T47D (cell line): ENCODE results near the gene UBTD1.
"Not testable (repeated sequence)": the region's sequence is repeated elsewhere in the genome, so short reads cannot be mapped to it uniquely, and the experiment has no call there.

Source experiments
- DNase-seq, 2 experiments: peaks; one replicate each; pipeline versions ENCODE4 v3.0.0 to v3.0.0-alpha.2; 2011 to 2012; ENCODE audit warnings: low read depth in 1 of 2, low spot score in 1 of 2
- JUND ChIP-seq: IDR thresholded peaks from 2 replicates; pipeline ENCODE4 v1.6.1; 2012; ENCODE audit warnings: low read depth
- in situ Hi-C: cut with HindIII; loops from 2 replicates; pipeline ENCODE4 v1.10.0; 2016; ENCODE audit warnings: low sequenced_read_pairs, low pct_unique_long_range_greater_than_20kb

Gene UBTD1

DNA sequence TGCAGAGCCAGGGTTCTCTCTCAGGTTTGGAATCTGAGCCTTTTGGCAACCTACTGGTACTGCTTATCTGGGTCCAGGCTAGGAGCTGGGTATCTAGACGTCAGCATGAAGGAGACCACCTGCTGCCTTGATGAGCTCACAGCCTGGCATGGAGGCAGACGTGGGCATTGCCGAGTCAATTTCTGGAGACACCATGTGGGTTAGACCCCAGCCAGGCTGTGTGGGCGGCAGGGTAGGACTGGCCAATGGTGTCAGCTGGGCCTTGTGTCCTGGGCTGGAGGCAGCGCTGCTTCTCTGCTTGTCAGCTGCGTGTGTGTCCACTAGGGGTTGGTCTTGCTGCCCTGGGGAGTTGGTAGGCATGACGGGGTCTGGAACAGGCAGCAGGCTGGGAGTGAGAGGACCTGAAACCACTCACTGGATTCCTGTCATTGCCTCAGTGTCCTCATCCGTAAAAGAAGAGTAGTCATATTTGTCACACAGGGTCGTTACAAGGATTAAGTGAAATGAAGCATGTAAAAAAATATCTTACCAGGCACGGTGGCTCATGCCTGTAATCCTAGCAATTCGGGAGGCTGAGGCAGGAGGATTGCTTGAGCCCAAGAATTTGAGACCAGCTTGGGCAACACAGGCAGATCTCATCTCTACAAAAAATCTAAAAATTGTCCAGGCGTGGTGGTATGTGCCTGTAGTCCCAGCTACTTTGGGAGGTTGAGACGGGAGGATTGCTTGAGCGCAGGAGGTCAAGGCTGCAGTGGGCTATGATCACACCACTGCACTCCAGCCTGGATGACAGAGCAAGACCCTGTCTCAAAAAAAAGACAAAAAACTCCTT is 42.2 kb downstream of the UBTD1 start:
- no peak for DNase-seq
- in situ Hi-C loops: no loop called here
- TF ChIP-seq JUND: no peak

DNA sequence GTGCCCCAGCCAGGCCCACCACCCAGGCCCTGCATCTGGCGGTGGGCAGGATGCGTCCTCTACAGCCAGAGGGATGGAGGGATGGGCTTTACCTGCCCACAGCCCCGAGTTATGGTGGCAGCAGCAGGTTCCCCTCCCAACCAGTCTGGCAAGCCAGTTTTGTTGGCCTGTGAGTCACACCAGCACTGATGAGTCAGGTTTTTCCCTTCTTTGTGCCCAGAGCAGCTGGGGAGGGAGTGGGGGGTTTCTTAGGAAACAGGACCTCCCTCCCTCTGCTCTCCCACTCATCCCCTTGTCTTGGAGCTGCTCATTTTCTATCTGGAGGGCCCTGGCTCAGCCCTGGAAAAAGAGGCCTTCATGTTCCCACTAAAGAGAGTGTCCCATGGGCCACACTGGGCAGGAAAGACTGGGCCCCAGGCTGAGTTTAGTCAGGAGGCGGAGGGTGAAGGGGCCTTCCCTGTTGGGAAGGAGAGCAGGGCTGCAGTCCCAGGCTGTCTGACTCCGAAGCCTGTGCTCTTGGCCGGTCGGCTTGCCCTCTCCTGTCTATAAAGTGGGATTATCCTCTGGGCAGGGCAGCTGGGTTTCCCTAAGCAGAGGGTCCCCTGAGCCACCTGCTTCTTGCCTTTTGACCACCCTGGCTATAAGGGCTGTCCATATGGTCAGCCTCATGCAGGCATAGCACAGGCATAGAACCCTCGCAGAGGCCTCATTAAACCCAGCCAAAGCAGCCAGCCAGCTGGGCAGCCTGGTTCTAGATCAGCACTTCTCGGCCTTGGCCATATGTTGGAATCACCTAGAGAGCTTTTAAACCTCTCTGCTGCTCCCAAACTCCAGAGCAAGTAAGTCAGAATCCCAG is 43.7 kb downstream of the UBTD1 start:
- DNase-seq: peak; percentile 61 to 78
- in situ Hi-C loops: no loop called here
- no peak for TF ChIP-seq JUND

DNA sequence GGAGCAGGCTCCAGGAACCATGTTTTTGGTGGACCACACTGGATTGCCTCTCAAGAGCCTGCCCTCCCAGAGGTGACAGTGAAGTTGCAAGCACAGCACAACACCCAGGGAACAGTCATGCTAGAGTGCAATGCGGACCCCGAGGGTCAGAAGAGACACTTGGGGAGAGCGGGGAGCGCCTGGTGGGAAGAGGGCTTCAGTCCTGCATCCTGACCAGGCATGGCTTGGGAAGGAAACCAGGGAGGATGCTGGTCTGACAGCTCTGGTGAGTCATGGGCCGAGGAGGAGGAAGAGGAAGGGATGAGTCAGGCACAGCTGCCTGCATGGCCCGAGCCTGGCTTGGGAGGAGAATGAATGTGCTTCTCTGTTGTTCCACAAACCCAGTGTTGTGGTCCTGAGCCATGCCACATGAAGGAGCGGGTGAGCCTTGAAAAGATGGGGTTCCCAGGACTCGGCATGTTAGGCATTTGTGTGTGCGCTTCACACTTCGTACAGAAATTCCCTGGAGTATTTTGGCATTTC is 44.4 kb downstream of the UBTD1 start:
- in situ Hi-C loops: no loop called here
- DNase-seq: peak; percentile 47 to 64
- no peak for TF ChIP-seq JUND

DNA sequence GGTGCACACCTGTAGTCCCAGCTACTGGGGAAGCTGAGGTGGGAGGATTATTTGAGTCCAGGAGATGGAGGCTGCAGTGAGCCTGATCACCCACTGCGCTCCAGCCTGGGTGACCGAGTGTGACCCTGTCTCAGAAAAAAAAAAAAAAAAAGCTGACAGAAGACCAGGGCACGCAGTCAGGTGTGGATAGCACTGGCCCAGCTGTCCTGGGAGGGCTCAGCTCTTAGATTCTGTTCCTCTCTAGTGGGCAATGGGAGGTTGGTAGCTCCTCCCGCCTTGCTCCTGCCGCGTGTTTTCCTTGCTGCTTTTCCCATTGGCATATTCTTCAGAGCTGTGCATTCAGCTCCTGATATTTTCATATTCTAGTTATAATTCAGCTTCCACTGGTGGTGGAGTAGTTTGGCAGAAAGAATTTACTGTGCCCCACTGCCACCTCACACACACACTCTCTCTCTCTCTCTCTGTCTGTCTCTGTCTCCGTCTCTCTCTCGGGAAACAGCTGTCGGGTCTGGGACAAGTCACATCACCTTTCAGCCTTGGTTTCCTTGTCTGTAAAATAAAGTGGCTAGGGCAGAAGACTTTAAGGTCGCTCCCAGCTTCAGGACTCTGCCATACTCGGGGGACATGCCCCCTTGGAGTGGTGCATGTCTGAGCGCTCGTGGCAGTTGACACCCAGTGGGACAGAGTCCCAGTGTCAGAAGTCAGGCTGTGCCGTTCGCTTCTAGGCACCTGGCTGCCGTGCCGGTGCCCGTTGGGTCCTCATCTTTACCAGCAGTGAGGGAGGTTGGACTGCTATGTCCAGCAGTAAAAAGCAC is 47.9 kb downstream of the UBTD1 start:
- no peak for TF ChIP-seq JUND
- in situ Hi-C loops: no loop called here
- no peak for DNase-seq

DNA sequence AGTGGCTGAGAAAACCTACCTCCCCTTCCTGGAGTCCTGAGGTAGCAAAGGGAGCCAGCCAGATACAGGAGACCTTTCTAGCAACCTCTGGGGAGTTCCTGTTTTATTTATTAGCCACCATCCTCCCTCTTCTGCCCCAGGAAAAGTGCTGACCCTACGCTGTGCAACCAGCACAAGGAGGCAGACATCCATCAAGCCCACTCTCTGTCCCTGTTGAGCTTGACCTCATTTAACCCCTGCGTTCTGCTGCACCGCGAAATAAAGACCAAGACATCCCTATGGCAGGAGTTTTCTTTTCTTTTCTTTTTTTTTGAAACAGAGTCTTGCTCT is 48.5 kb downstream of the UBTD1 start:
- in situ Hi-C loops: no loop called here
- no peak for DNase-seq
- TF ChIP-seq JUND: no peak

DNA sequence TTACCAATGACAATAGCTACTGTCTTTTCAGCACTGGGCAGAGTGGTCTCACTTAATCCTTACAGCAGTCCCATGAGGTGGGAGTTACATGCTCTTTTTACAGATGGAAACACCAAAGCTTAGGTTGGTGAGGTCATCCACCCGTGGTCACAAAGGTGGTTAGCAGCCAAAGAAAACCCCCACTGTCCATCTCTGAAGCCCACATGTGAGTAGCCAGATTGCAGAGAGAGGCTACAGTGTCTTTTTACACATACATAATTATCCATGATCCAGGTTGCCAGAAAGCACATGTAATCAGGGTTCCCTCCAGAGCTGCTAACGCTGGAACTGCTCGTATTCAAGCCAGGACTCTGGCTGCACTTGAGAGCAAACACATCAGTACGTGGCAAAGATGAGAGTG is 49.2 kb downstream of the UBTD1 start:
- in situ Hi-C loops: no loop called here
- DNase-seq: no peak
- TF ChIP-seq JUND: no peak

DNA sequence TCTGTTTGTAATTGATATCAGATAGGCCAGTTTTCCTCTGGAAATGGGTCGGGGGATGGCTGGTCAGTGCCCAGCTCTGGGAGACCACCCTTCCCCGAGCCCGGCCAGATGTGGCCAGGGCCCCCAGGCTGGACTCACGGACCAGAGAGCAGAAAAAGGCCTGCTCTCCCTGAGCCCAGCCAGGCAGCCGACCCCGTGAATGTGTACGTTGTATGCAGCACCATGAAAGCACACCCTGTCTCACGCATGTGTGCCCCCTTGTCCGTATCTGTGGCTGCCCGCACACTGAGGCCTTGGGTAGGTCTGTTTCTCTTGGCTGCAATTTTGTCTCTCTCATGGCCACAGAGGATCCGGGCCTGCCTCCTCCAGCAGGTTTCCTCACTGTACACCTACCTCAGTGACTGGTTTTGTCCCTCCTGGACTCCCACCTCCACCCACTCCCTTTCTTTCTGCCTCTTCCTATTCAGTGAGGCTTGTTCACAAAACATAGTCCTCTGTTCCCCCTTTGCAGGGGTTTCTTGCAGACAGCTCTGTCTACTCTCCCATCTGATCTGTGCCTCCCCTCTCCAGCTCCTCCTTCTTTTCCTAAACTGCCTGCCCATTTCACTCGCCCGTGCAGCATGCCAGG is 50.2 kb downstream of the UBTD1 start:
- no peak for TF ChIP-seq JUND
- in situ Hi-C loops: no loop called here
- DNase-seq: no peak

DNA sequence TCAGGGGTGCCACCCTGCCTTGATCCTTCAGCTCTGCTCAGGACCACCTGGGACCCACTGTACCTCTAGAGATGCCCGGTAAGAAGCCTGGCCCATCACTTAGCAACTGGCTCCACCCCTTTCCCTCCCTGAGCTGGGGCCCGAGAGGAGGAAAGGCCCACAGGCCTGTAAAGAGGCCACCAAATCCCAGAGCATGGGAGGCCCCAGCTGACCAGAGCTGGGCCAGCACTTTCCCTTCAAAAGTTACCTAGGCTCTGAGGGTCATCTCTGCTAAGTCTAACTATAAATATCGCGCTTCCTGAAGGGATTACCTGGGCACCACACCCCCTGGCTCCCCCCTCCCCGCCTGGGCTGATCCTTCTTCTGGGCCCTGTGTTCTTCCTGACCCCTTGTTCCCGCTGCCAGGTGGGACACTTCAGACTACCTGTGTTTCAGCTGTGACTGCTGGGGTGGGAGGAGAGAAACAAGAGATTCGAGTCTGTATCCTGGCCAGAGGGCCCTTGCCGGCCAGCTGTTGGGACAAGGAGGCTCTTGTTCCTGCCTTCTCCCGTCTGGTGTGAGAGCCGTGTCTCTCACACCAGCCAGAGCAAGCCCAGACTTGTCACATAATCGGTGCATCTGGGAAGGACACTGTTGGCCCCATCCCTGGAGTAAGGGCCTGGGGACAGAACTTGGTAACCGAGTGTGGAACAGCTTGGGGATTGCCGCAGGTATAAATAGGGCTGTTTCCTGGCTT is 51.0 kb downstream of the UBTD1 start:
- no peak for TF ChIP-seq JUND
- peak in 1 of 2 experiments; percentile 79 for DNase-seq
- in situ Hi-C loops: no loop called here

DNA sequence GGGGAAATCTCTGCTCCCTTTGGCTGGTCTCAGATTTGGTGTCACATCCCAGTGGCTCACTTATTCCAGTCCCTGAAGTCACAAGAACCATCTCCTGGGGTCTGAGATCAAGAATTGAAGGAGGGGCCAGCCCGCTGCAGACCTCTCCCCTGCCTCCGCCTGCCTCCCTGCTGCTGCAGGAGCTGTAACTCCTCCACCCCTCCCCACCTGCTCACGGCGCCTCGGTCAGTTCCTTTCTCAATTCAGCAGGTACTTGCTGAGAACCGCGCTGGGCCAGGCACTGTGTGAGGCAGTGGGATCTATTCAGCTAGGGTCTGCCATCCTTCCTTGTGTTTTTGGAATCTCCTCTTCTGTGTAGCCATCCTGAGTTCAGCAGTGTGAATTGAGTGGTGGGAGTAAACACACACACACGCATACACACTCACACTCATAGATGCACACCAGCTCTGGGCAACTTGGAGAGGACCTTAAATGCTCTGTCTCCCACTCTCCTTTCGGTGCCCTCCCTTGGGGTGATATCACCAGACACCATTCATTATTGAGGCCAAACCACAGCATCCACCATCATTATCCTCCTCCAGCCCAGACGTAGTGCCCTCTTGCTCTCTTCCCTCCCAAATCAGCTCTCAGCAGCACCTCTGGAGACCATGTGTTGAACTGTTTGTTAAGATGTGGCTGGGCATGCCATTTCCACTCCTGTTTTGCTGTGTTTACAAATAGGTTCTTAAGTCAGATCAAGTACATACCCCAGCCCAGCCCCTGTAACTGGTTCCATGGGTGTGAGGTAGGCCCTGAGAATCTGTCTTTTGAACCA is 51.8 kb downstream of the UBTD1 start:
- in situ Hi-C loops: no loop called here
- no peak for DNase-seq
- no peak for TF ChIP-seq JUND

DNA sequence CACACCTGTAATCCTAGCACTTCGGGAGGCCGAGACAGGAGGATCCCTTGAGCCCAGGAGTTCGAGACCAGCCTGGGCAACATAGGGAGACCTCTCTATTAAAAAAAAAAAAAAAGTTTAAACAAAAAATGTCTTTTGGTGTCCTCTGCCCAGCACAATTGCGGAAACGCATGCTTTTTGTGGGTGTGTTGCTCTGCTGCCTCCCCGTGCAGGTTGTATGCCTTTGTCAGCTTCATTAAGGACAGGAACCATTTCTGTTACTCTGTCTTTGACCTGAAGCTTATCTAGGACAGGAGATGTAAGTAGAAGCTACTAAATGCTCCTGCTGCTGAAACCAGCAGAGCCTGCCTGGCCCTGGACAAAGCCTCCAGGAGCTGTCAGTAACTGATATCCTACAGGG is 52.5 kb downstream of the UBTD1 start:
- TF ChIP-seq JUND: no peak
- in situ Hi-C loops: no loop called here
- DNase-seq: no peak

DNA sequence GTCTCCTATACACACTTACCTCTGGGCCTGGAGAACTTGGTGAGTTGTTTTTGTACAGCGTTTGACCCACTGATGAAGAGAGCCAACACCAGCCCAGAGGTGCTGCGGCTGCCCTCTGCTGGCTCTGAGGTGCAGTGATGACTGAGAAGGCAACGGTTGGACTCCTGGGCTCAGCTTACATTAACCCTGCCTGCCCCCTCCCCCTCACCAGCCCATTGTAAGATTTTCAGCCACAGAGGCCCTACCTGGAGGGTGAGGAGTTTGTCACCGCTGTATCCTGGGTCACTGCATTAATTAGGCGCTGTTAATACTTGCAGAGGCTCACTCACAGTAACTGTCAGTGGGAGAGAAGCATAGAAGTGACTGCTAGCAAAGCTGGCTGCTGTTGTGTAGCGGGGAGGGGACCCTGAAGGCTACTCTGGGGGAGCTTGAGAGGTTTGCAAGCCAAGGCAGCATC is 54.9 kb downstream of the UBTD1 start:
- DNase-seq: peak in 1 of 2 experiments; percentile 85
- in situ Hi-C loops: no loop called here

DNA sequence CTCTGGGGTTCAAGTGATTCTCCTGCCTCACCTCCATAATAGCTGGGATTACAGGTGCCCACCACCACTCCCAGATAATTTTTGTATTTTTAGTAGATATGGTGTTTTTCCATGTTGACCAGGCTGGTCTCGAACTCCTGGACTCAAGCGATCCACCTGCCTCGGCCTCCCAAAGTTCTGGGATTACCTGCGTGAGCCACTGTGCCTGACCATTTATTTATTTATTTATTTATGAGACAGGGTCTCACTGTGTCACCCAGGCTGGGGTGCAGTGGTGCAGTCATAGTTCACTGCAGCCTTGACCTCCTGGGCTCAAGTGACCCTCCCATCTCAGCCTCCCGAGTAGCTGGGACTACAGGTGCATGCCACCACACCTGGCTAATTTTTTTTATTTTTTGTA is 55.6 kb downstream of the UBTD1 start:
- DNase-seq, in situ Hi-C loops: not testable (repeated sequence)

More for the DNA sequence above, 54.9 kb downstream of the UBTD1 start:
- TF ChIP-seq JUND: no peak

DNA sequence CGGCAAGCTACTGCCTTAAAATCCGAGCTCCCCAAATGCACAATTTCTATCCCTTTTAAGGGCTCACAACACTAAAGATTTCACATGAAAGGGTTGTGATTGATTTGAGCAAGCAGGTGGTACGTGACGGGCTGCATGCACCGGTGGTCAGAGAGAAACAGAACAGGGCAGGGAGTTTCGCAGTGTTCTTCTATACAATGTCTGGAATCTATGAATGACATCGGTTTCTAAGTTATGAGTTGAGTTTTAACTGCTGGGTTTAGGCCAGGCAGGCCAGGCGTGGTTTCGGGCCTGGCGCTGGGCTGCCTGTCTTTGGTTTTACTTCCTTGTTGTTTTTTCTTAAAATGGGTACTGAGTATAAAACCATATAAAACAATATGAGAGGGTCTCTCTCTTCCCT is 56.8 kb downstream of the UBTD1 start:
- DNase-seq, in situ Hi-C loops: not testable (repeated sequence)

DNA sequence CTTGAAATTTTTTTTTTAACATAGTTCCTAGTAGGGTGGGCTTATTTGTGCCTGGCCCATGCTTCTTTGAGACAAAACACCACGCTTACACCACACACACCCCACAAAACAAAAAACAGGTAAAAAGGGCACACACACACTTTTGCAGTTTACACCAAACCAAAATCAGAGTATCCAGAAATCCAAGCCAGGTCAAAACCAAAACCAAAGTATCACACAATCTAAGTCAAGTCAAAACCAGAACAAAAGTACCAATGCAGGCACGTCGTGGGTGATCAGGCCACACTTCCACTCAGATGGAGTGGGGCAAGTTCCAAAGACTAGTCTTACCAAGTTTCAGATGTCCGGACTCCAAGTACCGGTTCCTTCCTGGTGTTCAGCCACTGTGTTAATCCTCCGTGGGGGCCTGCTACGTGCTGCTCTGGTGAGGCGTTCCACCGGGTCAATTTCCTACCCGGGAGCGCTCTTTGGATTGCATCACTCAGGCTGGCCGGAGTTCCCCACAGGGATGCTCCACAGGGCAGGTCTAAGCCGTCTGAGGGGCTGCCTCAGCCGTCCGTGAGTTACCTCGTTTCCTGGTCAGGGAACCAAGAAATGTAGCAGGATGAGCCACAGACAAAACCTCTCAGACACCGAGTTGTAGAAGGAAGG is 62.1 kb downstream of the UBTD1 start:
- DNase-seq, in situ Hi-C loops: not testable (repeated sequence)
